ENCODE measurements around the gene VPS26A. TPM values are rescaled to one million over a fixed set of nuclear protein-coding genes. Genes with fewer than 3 reads are reported as not detected.

Gene VPS26A
- total RNA-seq, 1 experiment from 2014 or later, result 37.4 TPM

- Mint-ChIP-seq H3K27ac (no peak overlapping the region), H3K27me3 (ENCODE audit: low read depth) (no peaks in the 10 kb centered on the region), H3K9me3 (no peaks in the 10 kb centered on the region), H3K4me1 (no peaks in the 10 kb centered on the region), H3K36me3 (peaks cover 17% of the 10 kb centered on the region), H3K4me3 (no peak overlapping the region)
- ChIA-PET CTCF (no interaction called here), POLR2A (no interaction called here)
- ATAC-seq (no peak), DNase-seq (ENCODE audit: low spot score) (no peak)
- TF ChIP-seq NFYB (CRISPR knock-in tag; conservative IDR thresholded peaks at IDR 0.05; ENCODE audit: low read depth) (no peak), MXD4 (CRISPR knock-in tag; IDR thresholded peaks at IDR 0.05; ENCODE audit: borderline replicate concordance) (no peak), CTCF (IDR thresholded peaks at IDR 0.05) (no peak), SMAD3 (CRISPR knock-in tag; IDR thresholded peaks at IDR 0.05; ENCODE audit: borderline replicate concordance) (no peak), ATF2 (CRISPR knock-in tag; IDR thresholded peaks at IDR 0.05; ENCODE audit: borderline replicate concordance, low read depth) (no peak), HMGA2 (CRISPR knock-in tag; IDR thresholded peaks at IDR 0.05) (no peak), RORB (CRISPR knock-in tag; IDR thresholded peaks at IDR 0.05) (no peak), NR1H2 (CRISPR knock-in tag; IDR thresholded peaks at IDR 0.05) (no peak), TEAD1 (CRISPR knock-in tag; IDR thresholded peaks at IDR 0.05) (no peak), ZNF219 (CRISPR knock-in tag; IDR thresholded peaks at IDR 0.05; ENCODE audit: borderline replicate concordance) (no peak), FOXK1 (CRISPR knock-in tag; IDR thresholded peaks at IDR 0.05) (no peak), NR3C1 (CRISPR knock-in tag; conservative IDR thresholded peaks at IDR 0.05; ENCODE audit: low read depth) (no peak), ARID4B (CRISPR knock-in tag; IDR thresholded peaks at IDR 0.05; ENCODE audit: borderline replicate concordance) (no peak)
- TF ChIP-seq, protein P1, sequence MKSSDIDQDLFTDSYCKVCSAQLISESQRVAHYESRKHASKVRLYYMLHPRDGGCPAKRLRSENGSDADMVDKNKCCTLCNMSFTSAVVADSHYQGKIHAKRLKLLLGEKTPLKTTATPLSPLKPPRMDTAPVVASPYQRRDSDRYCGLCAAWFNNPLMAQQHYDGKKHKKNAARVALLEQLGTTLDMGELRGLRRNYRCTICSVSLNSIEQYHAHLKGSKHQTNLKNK (CRISPR knock-in tag; IDR thresholded peaks at IDR 0.05), result no peak
- TF ChIP-seq, protein P2, sequence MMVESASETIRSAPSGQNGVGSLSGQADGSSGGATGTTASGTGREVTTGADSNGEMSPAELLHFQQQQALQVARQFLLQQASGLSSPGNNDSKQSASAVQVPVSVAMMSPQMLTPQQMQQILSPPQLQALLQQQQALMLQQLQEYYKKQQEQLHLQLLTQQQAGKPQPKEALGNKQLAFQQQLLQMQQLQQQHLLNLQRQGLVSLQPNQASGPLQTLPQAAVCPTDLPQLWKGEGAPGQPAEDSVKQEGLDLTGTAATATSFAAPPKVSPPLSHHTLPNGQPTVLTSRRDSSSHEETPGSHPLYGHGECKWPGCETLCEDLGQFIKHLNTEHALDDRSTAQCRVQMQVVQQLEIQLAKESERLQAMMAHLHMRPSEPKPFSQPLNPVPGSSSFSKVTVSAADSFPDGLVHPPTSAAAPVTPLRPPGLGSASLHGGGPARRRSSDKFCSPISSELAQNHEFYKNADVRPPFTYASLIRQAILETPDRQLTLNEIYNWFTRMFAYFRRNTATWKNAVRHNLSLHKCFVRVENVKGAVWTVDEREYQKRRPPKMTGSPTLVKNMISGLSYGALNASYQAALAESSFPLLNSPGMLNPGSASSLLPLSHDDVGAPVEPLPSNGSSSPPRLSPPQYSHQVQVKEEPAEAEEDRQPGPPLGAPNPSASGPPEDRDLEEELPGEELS (CRISPR knock-in tag; IDR thresholded peaks at IDR 0.05), result no peak
Observed at GRCh38 chr10:69168493-69168892, 44.5 kb downstream of the VPS26A start.
